ENCODE results near the gene SEPTIN3. TPM values are rescaled to one million over a fixed set of nuclear protein-coding genes. Genes with fewer than 3 reads are reported as not detected.

SEPTIN3 gene
- total and polyA plus RNA-seq, 5 experiments from 2014 or later, result 0.18 TPM; not detected in 4

DNA sequence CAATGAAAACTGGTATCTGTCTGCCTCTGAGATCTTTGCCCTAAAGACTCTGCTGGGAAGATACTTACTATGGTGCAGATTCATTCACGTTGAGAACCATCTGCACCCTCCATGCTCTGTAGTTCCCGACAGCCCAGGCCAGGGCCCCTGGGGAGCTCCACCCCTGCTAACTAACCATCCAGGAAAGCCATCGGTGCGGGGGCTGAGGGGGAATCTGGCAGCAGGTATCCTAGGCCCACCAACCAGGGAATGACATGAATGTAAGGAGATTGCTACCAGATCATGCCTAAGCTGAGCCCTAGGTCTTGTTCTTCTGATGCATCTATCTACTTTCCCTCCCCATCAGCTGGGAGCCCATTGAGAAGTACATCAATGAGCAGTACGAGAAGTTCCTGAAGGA is 18.0 kb downstream of the SEPTIN3 start:
- H3K9me3 Mint-ChIP-seq, result no peaks in the 10 kb centered on the region
- no peaks in the 10 kb centered on the region for H3K36me3 Mint-ChIP-seq
- no peak overlapping the region for H3K4me3 Mint-ChIP-seq
- no peak for ATAC-seq
- peaks cover 0 to 14% (median 3%) of the 10 kb centered on the region in 5 donors for H3K27me3 Mint-ChIP-seq
- DNase-seq, result peak in 1 of 10 donors; percentile 59
- H3K27ac Mint-ChIP-seq, result no peak overlapping the region
- no peaks in the 10 kb centered on the region for H3K4me1 Mint-ChIP-seq
- POLR2A ChIA-PET, result no interaction called here

DNA sequence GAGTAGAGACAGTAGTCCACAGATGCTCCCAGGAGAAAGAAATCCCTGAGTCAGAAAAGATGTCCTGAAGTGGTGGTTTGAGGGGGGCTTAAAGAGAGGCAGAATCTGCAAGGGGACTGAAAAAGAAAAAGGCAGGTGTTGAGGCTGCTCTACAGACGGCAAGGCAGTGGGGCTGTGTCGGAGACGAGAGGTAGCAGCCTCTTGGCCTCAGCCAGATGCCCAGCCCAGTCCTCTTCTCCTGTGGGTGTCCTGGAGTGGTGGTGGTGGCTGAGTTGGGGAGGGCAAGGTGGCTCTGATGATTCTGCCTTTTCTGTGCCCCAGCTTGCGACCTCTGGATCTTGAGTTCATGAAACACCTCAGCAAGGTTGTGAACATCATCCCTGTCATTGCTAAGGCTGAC is 20.0 kb downstream of the SEPTIN3 start:
- H3K4me3 Mint-ChIP-seq, result no peak overlapping the region
- peaks cover 0 to 14% (median 5%) of the 10 kb centered on the region in 5 donors for H3K27me3 Mint-ChIP-seq
- H3K27ac Mint-ChIP-seq, result peak overlapping the region in 1 of 10 donors; percentile 25
- DNase-seq, result no peak
- H3K4me1 Mint-ChIP-seq, result no peaks in the 10 kb centered on the region
- ATAC-seq, result no peak
- POLR2A ChIA-PET, result no interaction called here
- no peaks in the 10 kb centered on the region for H3K9me3 Mint-ChIP-seq
- no peaks in the 10 kb centered on the region for H3K36me3 Mint-ChIP-seq

DNA sequence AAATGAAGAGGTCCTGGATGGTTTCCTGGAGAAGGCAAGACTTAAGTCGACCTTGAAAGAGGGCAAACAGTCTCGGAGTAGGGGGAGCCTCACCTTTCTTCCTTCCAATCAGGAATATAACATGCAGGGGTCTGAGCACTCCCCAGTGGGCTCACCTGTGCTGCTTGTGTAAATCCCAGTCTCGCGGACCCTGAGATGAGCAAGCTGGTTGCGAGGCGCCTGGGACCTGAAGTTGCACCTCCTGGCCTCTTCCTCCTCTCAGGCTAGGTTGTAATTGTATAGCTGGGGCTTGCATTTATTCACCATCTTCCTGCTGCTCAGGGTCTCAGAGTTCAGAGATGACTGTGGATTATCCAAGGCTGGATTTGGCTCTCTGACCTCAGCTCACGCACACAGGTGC is 21.9 kb downstream of the SEPTIN3 start:
- Mint-ChIP-seq H3K36me3 (no peaks in the 10 kb centered on the region), H3K4me1 (no peaks in the 10 kb centered on the region), H3K4me3 (no peak overlapping the region), H3K27ac (no peak overlapping the region), H3K9me3 (no peaks in the 10 kb centered on the region), H3K27me3 (peaks cover 0 to 14% (median 4%) of the 10 kb centered on the region in 5 donors)
- DNase-seq (no peak), ATAC-seq (no peak)
- POLR2A ChIA-PET, result interaction anchor here (0.7 kb wide), 1 partner anchor 33 kb away, joined by 3 read pairs; no protein-coding TSS in a partner anchor

DNA sequence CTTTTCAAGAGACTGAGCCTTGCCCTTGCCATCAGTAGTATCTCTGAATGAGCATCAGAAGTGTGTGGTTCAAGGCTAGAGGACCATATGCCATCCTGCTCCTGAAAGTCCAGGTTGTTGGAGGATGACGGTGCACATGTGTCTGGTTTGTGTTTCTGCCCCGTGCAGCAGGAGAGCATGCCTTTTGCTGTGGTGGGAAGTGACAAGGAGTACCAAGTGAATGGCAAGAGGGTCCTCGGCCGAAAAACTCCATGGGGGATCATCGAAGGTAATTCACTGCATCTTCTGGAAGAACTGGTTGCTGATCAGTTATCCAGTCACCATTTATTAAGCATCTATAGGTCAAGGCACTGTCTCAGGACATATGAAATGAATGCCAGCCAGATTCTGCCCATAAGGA is 23.3 kb downstream of the SEPTIN3 start:
- H3K4me3 Mint-ChIP-seq, result no peak overlapping the region
- ATAC-seq (no peak), DNase-seq (no peak)
- no peak overlapping the region for H3K27ac Mint-ChIP-seq
- H3K4me1 Mint-ChIP-seq, result peaks cover 0 to 1% (median under 1%) of the 10 kb centered on the region in 4 donors
- peaks cover 0 to 11% (median 7%) of the 10 kb centered on the region in 5 donors for H3K27me3 Mint-ChIP-seq
- H3K9me3 Mint-ChIP-seq, result no peaks in the 10 kb centered on the region
- POLR2A ChIA-PET, result no interaction called here
- H3K36me3 Mint-ChIP-seq, result no peaks in the 10 kb centered on the region

DNA sequence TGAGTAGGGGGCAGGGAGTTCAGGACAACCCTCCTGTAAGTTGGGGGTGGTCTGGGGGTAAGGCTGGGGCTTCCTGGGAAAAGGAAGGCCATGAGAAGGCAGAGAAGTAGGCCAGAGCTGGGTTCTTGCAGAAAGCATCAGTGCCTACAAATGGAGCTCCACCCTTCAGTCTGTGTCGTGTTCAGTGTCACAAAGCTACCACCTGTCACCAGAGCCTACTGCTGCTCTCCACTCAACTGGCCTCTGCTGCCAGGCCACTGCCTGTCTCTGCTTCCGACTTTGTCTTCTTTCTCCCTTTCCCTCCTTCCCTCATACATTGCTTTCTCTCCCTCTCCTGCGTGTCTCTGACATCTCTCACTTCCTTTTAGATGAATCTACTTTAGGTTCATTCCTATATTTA is 26.0 kb downstream of the SEPTIN3 start:
- peaks cover 0 to 9% (median 2%) of the 10 kb centered on the region in 9 donors for H3K9me3 Mint-ChIP-seq
- POLR2A ChIA-PET, result no interaction called here
- no peak overlapping the region for H3K4me3 Mint-ChIP-seq
- peaks cover 0 to 7% (median 5%) of the 10 kb centered on the region in 5 donors for H3K27me3 Mint-ChIP-seq
- H3K27ac Mint-ChIP-seq, result peak overlapping the region in 1 of 10 donors; percentile 30
- peaks cover 11 to 22% (median 16%) of the 10 kb centered on the region in 4 donors for H3K4me1 Mint-ChIP-seq
- peaks cover 0 to 4% (median 0%) of the 10 kb centered on the region in 3 donors for H3K36me3 Mint-ChIP-seq
- ATAC-seq (no peak), DNase-seq (no peak)

DNA sequence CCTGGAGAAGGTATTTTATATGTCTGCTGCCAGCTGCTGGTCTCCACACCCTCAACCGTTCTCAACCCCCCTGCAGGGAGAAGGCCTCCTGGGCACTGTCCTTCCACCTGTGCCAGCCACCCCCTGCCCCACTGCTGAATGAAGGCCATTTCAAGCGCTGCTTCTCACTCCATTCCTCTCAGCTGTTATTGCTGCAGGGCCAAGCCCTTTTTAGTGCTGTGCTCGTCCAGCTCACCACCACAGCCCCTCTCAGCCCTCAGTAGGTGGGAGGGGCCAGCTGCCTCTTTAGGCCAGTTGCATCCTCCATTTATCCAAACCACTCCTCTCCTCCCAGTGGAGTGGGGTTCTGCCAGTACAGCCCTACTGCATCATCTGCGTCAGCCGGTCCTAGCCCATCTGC is 27.6 kb downstream of the SEPTIN3 start:
- Mint-ChIP-seq H3K4me1 (peaks cover 11 to 25% (median 16%) of the 10 kb centered on the region in 4 donors), H3K9me3 (peaks cover 0 to 19% (median 9%) of the 10 kb centered on the region in 9 donors), H3K36me3 (peaks cover 0 to 13% (median 6%) of the 10 kb centered on the region in 3 donors), H3K27ac (peak overlapping the region in 1 of 10 donors; percentile 35), H3K27me3 (peaks cover 0 to 7% (median 3%) of the 10 kb centered on the region in 5 donors), H3K4me3 (no peak overlapping the region)
- no peak for ATAC-seq
- DNase-seq, result no peak
- POLR2A ChIA-PET, result no interaction called here

DNA sequence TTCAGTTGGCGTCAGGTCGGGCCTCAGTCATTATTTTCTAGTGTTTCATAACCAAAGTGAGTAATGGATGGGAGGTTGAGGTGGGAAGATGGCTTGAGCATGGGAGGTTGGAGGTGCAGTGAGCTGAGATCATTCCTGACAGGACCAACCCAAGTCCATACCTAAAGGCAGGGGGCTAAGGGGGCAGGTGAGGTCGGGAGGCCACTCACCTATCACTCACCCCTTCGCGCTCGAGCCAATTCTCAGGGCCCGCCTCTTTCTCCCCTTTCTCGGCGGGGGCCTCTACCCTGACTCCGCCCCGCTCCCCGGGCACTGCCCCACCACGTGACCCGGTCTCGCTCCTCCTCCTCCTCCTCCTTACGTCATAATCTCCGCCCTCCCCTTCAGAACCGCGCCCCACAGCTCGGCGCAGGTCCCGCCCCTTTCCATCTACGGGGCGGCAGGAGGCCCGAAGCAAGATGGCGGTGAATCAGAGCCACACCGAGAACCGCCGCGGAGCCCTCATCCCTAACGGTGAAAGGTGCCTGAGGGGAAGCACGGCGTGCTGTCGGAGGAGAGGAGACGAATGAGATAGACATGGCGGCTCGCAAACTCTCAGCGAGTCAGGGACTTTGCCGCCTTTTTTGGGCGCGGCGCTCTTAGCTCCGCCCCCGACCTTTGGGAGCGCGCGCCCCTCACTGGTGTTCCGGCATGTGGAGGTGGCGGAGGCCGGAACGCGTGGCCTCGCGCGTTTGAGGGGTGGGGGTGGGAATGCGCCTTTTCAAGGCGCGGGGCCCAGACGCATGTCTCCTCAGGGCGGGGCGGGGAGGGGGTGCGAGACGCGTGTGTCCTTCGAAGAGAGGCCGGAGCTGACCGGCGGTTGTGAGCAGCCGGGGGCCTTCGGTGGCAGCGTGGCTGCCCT is 29.4 kb downstream of the SEPTIN3 start, which contains the start of gene WBP2NL:
Gene WBP2NL, plus strand, starts transcription at position 428 of the 901 bp plus-strand sequence. Its CDS starts 31 bp downstream, at position 459.
- Mint-ChIP-seq H3K9me3 (peaks cover 0 to 37% (median 9%) of the 10 kb centered on the region in 9 donors), H3K36me3 (peaks cover 0 to 15% (median 14%) of the 10 kb centered on the region in 3 donors), H3K4me1 (peaks cover 11 to 25% (median 16%) of the 10 kb centered on the region in 4 donors)

DNA sequence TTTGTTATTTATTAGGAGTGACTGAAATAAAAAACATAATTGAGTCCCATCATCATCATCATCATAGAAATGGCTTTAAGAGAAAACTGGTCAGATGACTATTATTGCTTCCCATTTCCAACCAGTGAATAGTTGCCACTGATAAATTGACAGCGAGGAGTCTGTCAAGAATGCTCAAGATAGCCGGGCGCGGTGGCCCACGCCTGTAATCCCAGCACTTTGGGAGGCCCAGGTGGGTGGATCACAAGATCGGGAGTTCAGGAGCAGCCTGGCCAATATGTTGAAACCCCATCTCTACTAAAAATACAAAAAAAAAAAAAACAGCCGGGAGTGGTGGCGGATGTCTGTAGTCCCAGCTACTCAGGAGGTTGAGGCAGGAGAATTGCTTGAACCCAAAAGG is 31.2 kb downstream of the SEPTIN3 start:
- Mint-ChIP-seq H3K4me1 (peaks cover 11 to 25% (median 16%) of the 10 kb centered on the region in 4 donors), H3K4me3 (peak overlapping the region in 6 of 10 donors; percentile 56 to 80 (median 68)), H3K9me3 (peaks cover 0 to 43% (median 9%) of the 10 kb centered on the region in 9 donors), H3K27ac (peak overlapping the region in 1 of 10 donors; percentile 22), H3K36me3 (peaks cover 0 to 16% (median 15%) of the 10 kb centered on the region in 3 donors), H3K27me3 (peaks cover 0 to 5% (median 3%) of the 10 kb centered on the region in 5 donors)
- POLR2A ChIA-PET, result no interaction called here
- DNase-seq, result no peak
- no peak for ATAC-seq

More for the DNA sequence above, 29.4 kb downstream of the SEPTIN3 start, which contains the start of gene WBP2NL:
- Mint-ChIP-seq H3K4me3 (peak within 1 kb of the TSS; percentile 92 to 99 (median 96)), H3K27me3 (peaks cover 0 to 5% (median 3%) of the 10 kb centered on the region in 5 donors), H3K27ac (peak within 1 kb of the TSS; percentile 91 to 98 (median 96))
- POLR2A ChIA-PET, result interaction anchor here (0.8 to 1.9 kb wide), 6 partner anchors 11 to 617 kb away, joined by 3 to 14 read pairs (median 5); partner anchors contain the start of genes NAGA, NDUFA6, SMDT1 and TEF
- DNase-seq (peak; percentile 76 to 94 (median 88)), ATAC-seq (peak; percentile 91 to 95)

DNA sequence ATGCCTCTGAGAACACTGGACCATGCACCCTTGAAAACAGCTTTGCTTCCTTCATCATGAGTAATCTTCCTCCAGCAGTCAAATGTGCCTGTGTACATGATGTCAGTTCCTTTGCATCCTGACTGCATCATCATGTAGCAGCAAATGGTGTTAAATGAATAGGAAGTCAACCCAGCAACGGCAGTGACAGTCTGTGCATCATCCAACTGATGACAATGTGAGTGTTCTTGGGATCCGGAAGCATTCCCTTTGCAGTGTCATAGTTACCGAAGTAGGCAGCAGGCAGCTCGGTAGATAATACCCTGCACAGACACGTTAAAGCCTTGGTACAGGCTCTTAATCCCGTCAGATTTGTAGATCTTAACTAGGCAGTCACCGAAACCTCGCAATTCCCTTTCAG is 31.9 kb downstream of the SEPTIN3 start:
- peak overlapping the region in 1 of 10 donors; percentile 2 for H3K4me3 Mint-ChIP-seq
- peaks cover 11 to 25% (median 16%) of the 10 kb centered on the region in 4 donors for H3K4me1 Mint-ChIP-seq
- H3K27ac Mint-ChIP-seq, result no peak overlapping the region
- H3K36me3 Mint-ChIP-seq, result peaks cover 0 to 16% (median 15%) of the 10 kb centered on the region in 3 donors
- H3K9me3 Mint-ChIP-seq, result peaks cover 0 to 47% (median 12%) of the 10 kb centered on the region in 9 donors
- DNase-seq, result no peak
- POLR2A ChIA-PET, result interaction anchor here (0.6 kb wide), 1 partner anchor 564 kb away, joined by 3 read pairs; no protein-coding TSS in a partner anchor
- H3K27me3 Mint-ChIP-seq, result peaks cover 0 to 5% (median 3%) of the 10 kb centered on the region in 5 donors
- ATAC-seq, result no peak

DNA sequence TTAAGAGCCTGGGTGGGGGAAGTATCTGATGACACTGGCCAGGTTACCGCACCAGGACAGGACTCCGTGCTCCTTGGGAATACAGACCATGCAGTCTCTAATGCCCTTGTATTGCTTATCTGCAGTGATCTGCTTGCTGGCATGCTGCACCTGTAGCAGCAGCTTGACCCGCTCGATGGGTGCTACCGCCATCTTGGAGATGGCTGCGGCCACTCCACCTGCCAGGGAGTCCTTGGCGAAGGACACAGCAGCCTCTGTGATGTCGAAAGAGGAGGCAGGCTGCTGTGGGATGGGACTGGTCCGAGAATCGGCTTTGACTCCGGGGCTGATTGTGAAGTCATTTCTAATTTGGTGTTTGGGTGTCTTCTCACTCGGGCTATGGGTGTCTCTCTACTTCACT is 32.5 kb downstream of the SEPTIN3 start:
- ATAC-seq (no peak), DNase-seq (no peak)
- POLR2A ChIA-PET, result interaction anchor here (0.6 kb wide), 1 partner anchor 564 kb away, joined by 3 read pairs; no protein-coding TSS in a partner anchor
- Mint-ChIP-seq H3K9me3 (peaks cover 0 to 53% (median 14%) of the 10 kb centered on the region in 9 donors), H3K4me1 (peaks cover 11 to 25% (median 16%) of the 10 kb centered on the region in 4 donors), H3K27me3 (peaks cover 0 to 5% (median 3%) of the 10 kb centered on the region in 5 donors), H3K36me3 (peaks cover 0 to 16% (median 15%) of the 10 kb centered on the region in 3 donors), H3K27ac (peak overlapping the region in 1 of 10 donors; percentile 13), H3K4me3 (no peak overlapping the region)

DNA sequence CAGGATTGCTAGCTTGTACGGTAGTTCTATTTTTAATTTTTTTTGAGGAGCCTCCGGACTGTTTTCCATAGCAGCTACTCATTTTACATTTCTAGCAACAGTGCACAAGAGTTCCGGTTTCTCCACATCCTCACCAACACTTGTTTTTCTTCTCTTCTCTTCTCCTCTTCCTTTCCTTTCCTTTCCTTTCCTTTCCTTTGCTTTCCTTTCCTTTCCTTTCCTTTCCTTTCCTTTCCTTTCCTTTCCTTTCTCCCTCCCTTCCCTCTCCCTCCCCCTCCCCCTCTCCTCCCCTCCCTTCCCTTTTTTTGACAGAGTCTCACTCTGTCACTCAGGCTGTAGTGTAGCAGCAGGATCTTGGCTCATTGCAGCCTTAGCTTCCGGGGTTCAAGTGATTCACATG is 38.7 kb downstream of the SEPTIN3 start:
- H3K27ac Mint-ChIP-seq, result no peak overlapping the region
- no peaks in the 10 kb centered on the region for H3K4me1 Mint-ChIP-seq
- ATAC-seq, result no peak
- H3K4me3 Mint-ChIP-seq, result no peak overlapping the region
- H3K9me3 Mint-ChIP-seq, result peaks cover 0 to 66% (median 18%) of the 10 kb centered on the region in 9 donors
- POLR2A ChIA-PET, result no interaction called here
- H3K36me3 Mint-ChIP-seq, result peaks cover 0 to 19% (median 13%) of the 10 kb centered on the region in 3 donors
- DNase-seq, result no peak
- peaks cover 0 to 10% (median 6%) of the 10 kb centered on the region in 5 donors for H3K27me3 Mint-ChIP-seq

DNA sequence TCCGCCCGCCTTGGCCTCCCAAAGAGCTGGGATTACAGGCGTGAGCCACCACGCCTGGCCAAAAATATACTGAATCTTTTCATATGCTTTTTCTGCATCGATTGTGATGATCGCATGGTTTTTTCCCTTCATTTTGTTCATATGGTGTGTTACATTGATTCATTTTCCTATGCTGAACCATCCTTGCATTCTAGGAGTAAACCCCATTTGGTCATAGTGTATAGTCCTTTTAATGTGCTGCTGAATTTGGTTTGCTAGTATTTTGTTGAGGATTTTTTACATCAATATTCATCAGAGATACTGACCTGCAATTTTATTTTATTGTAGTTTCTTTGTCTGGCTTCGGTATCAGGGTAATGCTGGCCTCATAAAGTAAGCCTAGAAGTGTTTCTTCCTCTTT is 41.5 kb downstream of the SEPTIN3 start:
- H3K27me3 Mint-ChIP-seq, result peaks cover 3 to 16% (median 6%) of the 10 kb centered on the region in 5 donors
- H3K27ac Mint-ChIP-seq, result no peak overlapping the region
- peaks cover 0 to 13% (median 12%) of the 10 kb centered on the region in 3 donors for H3K36me3 Mint-ChIP-seq
- ATAC-seq, result no peak
- peaks cover 0 to 50% (median 12%) of the 10 kb centered on the region in 9 donors for H3K9me3 Mint-ChIP-seq
- no peak for DNase-seq
- no peak overlapping the region for H3K4me3 Mint-ChIP-seq
- POLR2A ChIA-PET, result no interaction called here
- H3K4me1 Mint-ChIP-seq, result no peaks in the 10 kb centered on the region
